GM21390 (cell line): Measurements from ENCODE around the gene ZNRF2.
"Not testable (repeated sequence)": the region's sequence is repeated elsewhere in the genome, so short reads cannot be mapped to it uniquely, and the experiment has no call there.

ENCODE experiments used
- ATAC-seq: cut with Tn5 transposase; IDR thresholded peaks from one replicate; pipeline ENCODE4 v1.9.1; 2021; ENCODE audit not compliant: unreplicated experiment

The ZNRF2 gene

GRCh38 chr7:30353932-30354607, 69.7 kb downstream of the ZNRF2 start:
- no peak for ATAC-seq

- no peak for ATAC-seq
These were observed 70.4 kb downstream of the ZNRF2 start for GRCh38 chr7:30354791-30355190.

GRCh38 chr7:30359957-30360356, 75.6 kb downstream of the ZNRF2 start:
- ATAC-seq: no peak

- ATAC-seq: no peak
These were observed 79.6 kb downstream of the ZNRF2 start for GRCh38 chr7:30363778-30364563.

GRCh38 chr7:30364773-30365172, 80.4 kb downstream of the ZNRF2 start:
- no peak for ATAC-seq

GRCh38 chr7:30365621-30366020, 81.2 kb downstream of the ZNRF2 start:
- ATAC-seq: no peak

GRCh38 chr7:30366606-30367005, 82.2 kb downstream of the ZNRF2 start:
- no peak for ATAC-seq

- ATAC-seq: no peak
These were observed 83.2 kb downstream of the ZNRF2 start for GRCh38 chr7:30367561-30367960.

- no peak for ATAC-seq
These were observed 85.5 kb downstream of the ZNRF2 start for GRCh38 chr7:30369879-30370278.

GRCh38 chr7:30371321-30371720, 86.9 kb downstream of the ZNRF2 start:
- no peak for ATAC-seq

GRCh38 chr7:30378275-30378674, 93.9 kb downstream of the ZNRF2 start:
- no peak for ATAC-seq

GRCh38 chr7:30379131-30379530, 94.7 kb downstream of the ZNRF2 start:
- ATAC-seq: no peak

- ATAC-seq: no peak
These were observed 95.3 kb downstream of the ZNRF2 start for GRCh38 chr7:30379741-30380140.

- ATAC-seq: no peak
These were observed 95.9 kb downstream of the ZNRF2 start for GRCh38 chr7:30380294-30380693.

GRCh38 chr7:30380824-30381223, 96.4 kb downstream of the ZNRF2 start:
- not testable (repeated sequence) for ATAC-seq

GRCh38 chr7:30382607-30383006, 98.2 kb downstream of the ZNRF2 start:
- ATAC-seq: no peak

- no peak for ATAC-seq
These were observed 105.4 kb downstream of the ZNRF2 start for GRCh38 chr7:30389791-30390190.

- no peak for ATAC-seq
These were observed 106.6 kb downstream of the ZNRF2 start for GRCh38 chr7:30390736-30391636.

- ATAC-seq: no peak
These were observed 107.4 kb downstream of the ZNRF2 start for GRCh38 chr7:30391806-30392205.

- ATAC-seq: no peak
These were observed 111.3 kb downstream of the ZNRF2 start for GRCh38 chr7:30395676-30396075.

- ATAC-seq: no peak
These were observed 112.0 kb downstream of the ZNRF2 start for GRCh38 chr7:30396389-30396788.

- ATAC-seq: no peak
These were observed 119.1 kb downstream of the ZNRF2 start for GRCh38 chr7:30403477-30403876.
